Measurements from ENCODE around the gene DPYSL3.

Gene DPYSL3

GRCh38 chr5:147454996-147455677 lies 54.7 kb downstream of the DPYSL3 start:
- Histone ChIP-seq H3K9me3 (ENCODE audit: control insufficient read depth, insufficient read depth, low read length) (no peaks in the 10 kb centered on the region), H3K27ac (ENCODE audit: low read length) (no peak overlapping the region), H3K27me3 (ENCODE audit: control insufficient read depth, insufficient read depth, low read length) (no peaks in the 10 kb centered on the region), H3K4me3 (ENCODE audit: low read length) (no peak overlapping the region), H3K36me3 (ENCODE audit: control insufficient read depth, insufficient read depth, low read length) (no peaks in the 10 kb centered on the region), H3K4me1 (ENCODE audit: control insufficient read depth, insufficient read depth, low read length) (no peaks in the 10 kb centered on the region; the same call in 1 of the 2 replicates)
- WGBS (ENCODE audit: insufficient coverage, insufficient read length): no CpG with 5 or more reads among the region's 10 CpGs
- DNase-seq (ENCODE audit: low read depth, low spot score): no peak

DNA sequence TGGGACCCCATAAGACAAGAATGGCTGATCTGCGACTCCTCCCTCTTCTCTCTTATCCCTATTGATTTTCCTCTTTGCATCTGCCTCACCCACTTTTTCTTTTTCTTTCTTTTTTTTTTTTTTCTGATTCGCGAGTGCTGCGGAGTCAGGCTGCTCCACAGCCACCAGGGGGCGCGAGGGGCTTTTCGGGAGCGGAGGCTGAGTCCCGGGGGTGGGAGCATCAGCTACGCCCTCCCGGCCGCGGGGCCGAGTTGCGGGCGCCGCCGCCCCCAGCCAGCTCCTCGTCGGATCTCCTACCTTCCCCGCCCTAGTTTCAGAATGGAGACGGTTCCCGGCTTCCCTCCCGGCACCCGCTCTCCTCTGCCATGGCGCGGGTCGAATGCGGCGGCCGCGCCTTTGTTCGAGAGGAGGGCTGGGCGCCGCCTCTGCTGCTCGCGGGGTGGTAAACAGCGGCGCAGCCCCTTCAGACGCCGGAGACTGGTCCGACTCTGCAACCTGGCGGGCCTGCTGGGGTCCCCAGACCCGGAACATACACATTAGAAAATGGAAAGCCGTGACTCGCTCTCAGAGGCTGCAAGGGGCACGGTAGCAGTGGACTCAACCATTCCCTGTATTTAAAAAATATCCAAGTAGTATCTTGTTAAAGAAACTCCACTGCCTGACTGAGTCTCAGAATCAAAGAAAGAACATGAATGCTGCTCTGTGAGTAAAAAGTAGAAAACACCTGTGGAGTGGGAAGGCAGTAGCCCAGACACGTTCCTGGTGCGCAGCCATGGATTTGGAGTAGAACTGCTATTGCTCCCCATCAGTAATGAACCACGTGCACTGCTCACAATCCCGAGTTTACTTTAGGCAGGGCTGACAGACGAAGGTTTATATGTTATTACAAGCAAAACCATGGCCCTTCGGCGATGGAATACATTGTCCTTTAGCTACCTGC lies 55.7 kb downstream of the DPYSL3 start:
- peaks cover 1% of the 10 kb centered on the region; the same call in 1 of the 2 replicates for H3K4me1 ChIP-seq (ENCODE audit: control insufficient read depth, insufficient read depth, low read length)
- peak; percentile 75 for DNase-seq (ENCODE audit: low read depth, low spot score)

DNA sequence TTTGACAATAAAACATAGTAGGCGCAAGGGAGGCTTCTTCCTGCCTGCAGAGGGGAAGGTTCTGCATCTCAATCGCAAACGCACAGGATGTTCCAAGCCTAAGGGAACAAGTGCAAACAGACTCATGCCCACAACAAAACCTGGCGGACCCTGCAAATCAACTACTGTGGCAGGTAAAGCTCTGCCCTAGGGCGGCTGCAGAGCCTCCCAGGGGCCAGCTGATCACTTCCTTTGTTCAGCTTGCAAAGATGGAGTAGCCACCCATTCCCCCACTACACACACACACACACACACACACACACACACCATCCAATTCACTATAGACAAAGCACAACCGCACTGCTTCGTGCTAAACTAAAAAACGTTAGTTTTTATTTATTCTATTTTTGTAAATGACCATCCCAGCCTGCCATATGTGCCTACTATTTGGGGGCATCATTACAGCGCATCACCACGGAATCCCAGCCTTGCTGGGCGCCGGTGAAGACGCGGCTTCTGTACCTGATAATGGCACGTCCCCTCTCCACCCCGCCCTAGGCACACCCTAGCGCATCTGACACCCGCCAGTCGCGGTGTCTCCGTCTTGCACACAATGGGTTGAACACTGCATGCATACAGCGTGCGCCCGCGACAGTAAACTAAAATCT lies 57.6 kb downstream of the DPYSL3 start:
- Histone ChIP-seq H3K36me3 (ENCODE audit: control insufficient read depth, insufficient read depth, low read length) (no peaks in the 10 kb centered on the region), H3K4me1 (ENCODE audit: control insufficient read depth, insufficient read depth, low read length) (peaks cover 1% of the 10 kb centered on the region; the same call in 1 of the 2 replicates), H3K9me3 (ENCODE audit: control insufficient read depth, insufficient read depth, low read length) (no peaks in the 10 kb centered on the region), H3K27me3 (ENCODE audit: control insufficient read depth, insufficient read depth, low read length) (no peaks in the 10 kb centered on the region), H3K4me3 (ENCODE audit: low read length) (peak overlapping the region; percentile 99; the same call in 1 of the 2 replicates), H3K27ac (ENCODE audit: low read length) (peak overlapping the region; percentile 45)
- peak; percentile 45 for DNase-seq (ENCODE audit: low read depth, low spot score)
- WGBS (ENCODE audit: insufficient coverage, insufficient read length): no CpG with 5 or more reads among the region's 25 CpGs

More for the DNA sequence above, 55.7 kb downstream of the DPYSL3 start:
- no CpG with 5 or more reads among the region's 54 CpGs for WGBS (ENCODE audit: insufficient coverage, insufficient read length)
- Histone ChIP-seq H3K27ac (ENCODE audit: low read length) (no peak overlapping the region), H3K36me3 (ENCODE audit: control insufficient read depth, insufficient read depth, low read length) (no peaks in the 10 kb centered on the region), H3K4me3 (ENCODE audit: low read length) (peak overlapping the region; percentile 99; the same call in 1 of the 2 replicates), H3K9me3 (ENCODE audit: control insufficient read depth, insufficient read depth, low read length) (no peaks in the 10 kb centered on the region), H3K27me3 (ENCODE audit: control insufficient read depth, insufficient read depth, low read length) (no peaks in the 10 kb centered on the region)

DNA sequence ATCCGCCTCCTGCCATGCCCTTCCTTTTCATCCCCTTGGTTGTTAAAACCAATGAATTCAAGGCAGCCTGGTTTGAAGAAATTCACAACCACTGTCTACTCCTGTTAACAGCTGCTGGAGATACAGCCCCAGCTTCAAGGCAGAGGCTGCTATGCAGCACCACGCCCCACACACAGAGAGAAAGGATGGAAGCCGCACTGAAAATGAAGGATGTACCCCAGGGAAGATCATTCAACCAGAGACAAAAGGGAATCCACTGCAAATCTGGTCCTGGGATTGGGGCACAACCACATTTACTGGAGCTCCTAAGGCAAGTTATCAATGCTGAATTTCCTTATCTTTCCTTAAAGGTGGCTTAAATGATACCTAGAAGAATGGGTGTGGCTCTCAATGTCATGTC lies 58.7 kb downstream of the DPYSL3 start:
- no peak for DNase-seq (ENCODE audit: low read depth, low spot score)
- no peaks in the 10 kb centered on the region for H3K27me3 ChIP-seq (ENCODE audit: control insufficient read depth, insufficient read depth, low read length)
- no peaks in the 10 kb centered on the region for H3K36me3 ChIP-seq (ENCODE audit: control insufficient read depth, insufficient read depth, low read length)
- H3K4me1 ChIP-seq (ENCODE audit: control insufficient read depth, insufficient read depth, low read length): peaks cover 1% of the 10 kb centered on the region; the same call in 1 of the 2 replicates
- no CpG with 5 or more reads among the region's 3 CpGs for WGBS (ENCODE audit: insufficient coverage, insufficient read length)
- H3K27ac ChIP-seq (ENCODE audit: low read length): no peak overlapping the region
- H3K9me3 ChIP-seq (ENCODE audit: control insufficient read depth, insufficient read depth, low read length): no peaks in the 10 kb centered on the region
- H3K4me3 ChIP-seq (ENCODE audit: low read length): no peak overlapping the region; the same call in 1 of the 2 replicates

- Histone ChIP-seq H3K36me3 (ENCODE audit: control insufficient read depth, insufficient read depth, low read length) (no peaks in the 10 kb centered on the region), H3K27ac (ENCODE audit: low read length) (no peak overlapping the region), H3K9me3 (ENCODE audit: control insufficient read depth, insufficient read depth, low read length) (no peaks in the 10 kb centered on the region), H3K27me3 (ENCODE audit: control insufficient read depth, insufficient read depth, low read length) (no peaks in the 10 kb centered on the region), H3K4me3 (ENCODE audit: low read length) (no peak overlapping the region), H3K4me1 (ENCODE audit: control insufficient read depth, insufficient read depth, low read length) (peaks cover 1% of the 10 kb centered on the region; the same call in 1 of the 2 replicates)
- no peak for DNase-seq (ENCODE audit: low read depth, low spot score)
Observed at GRCh38 chr5:147450606-147451005, 59.3 kb downstream of the DPYSL3 start.

DNA sequence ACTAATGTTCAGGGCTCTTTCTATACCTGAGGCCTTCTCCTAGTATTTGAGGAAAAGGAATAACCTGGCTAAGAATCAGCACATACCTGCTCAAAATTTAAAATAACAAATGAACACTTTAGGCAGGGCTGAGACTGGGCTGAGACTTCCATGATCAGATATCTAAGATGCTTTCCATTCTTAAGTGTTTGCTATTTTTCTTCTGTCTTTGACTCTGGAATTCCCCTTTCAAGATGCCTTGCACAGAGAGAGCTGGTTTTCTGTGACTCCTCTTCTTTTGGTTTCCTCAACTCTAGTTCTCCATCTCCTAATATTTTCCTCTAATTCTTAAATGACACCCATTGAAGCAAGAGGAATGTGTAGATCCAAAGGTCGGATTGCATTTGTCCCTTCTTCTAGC lies 61.1 kb downstream of the DPYSL3 start:
- Histone ChIP-seq H3K4me1 (ENCODE audit: control insufficient read depth, insufficient read depth, low read length) (peaks cover 1% of the 10 kb centered on the region; the same call in 1 of the 2 replicates), H3K27me3 (ENCODE audit: control insufficient read depth, insufficient read depth, low read length) (no peaks in the 10 kb centered on the region), H3K36me3 (ENCODE audit: control insufficient read depth, insufficient read depth, low read length) (no peaks in the 10 kb centered on the region; the same call in 1 of the 2 replicates), H3K9me3 (ENCODE audit: control insufficient read depth, insufficient read depth, low read length) (no peaks in the 10 kb centered on the region), H3K27ac (ENCODE audit: low read length) (no peak overlapping the region), H3K4me3 (ENCODE audit: low read length) (no peak overlapping the region)
- DNase-seq (ENCODE audit: low read depth, low spot score): no peak
- no CpG with 5 or more reads among the region's 1 CpG for WGBS (ENCODE audit: insufficient coverage, insufficient read length)

GRCh38 chr5:147446523-147446922 lies 63.3 kb downstream of the DPYSL3 start:
- H3K4me3 ChIP-seq (ENCODE audit: low read length): no peak overlapping the region
- no peaks in the 10 kb centered on the region for H3K27me3 ChIP-seq (ENCODE audit: control insufficient read depth, insufficient read depth, low read length)
- H3K36me3 ChIP-seq (ENCODE audit: control insufficient read depth, insufficient read depth, low read length): peaks cover 2% of the 10 kb centered on the region; the same call in 1 of the 2 replicates
- no peak overlapping the region for H3K27ac ChIP-seq (ENCODE audit: low read length)
- WGBS (ENCODE audit: insufficient coverage, insufficient read length): no CpG with 5 or more reads among the region's 2 CpGs
- no peaks in the 10 kb centered on the region for H3K9me3 ChIP-seq (ENCODE audit: control insufficient read depth, insufficient read depth, low read length)
- peaks cover 1% of the 10 kb centered on the region; the same call in 1 of the 2 replicates for H3K4me1 ChIP-seq (ENCODE audit: control insufficient read depth, insufficient read depth, low read length)
- DNase-seq (ENCODE audit: low read depth, low spot score): no peak

GRCh38 chr5:147445917-147446316 lies 64.0 kb downstream of the DPYSL3 start:
- Histone ChIP-seq H3K27me3 (ENCODE audit: control insufficient read depth, insufficient read depth, low read length) (no peaks in the 10 kb centered on the region), H3K27ac (ENCODE audit: low read length) (no peak overlapping the region), H3K36me3 (ENCODE audit: control insufficient read depth, insufficient read depth, low read length) (peaks cover 2% of the 10 kb centered on the region; the same call in 1 of the 2 replicates), H3K4me3 (ENCODE audit: low read length) (no peak overlapping the region), H3K9me3 (ENCODE audit: control insufficient read depth, insufficient read depth, low read length) (no peaks in the 10 kb centered on the region), H3K4me1 (ENCODE audit: control insufficient read depth, insufficient read depth, low read length) (peaks cover 1% of the 10 kb centered on the region; the same call in 1 of the 2 replicates)
- no CpG with 5 or more reads among the region's 2 CpGs for WGBS (ENCODE audit: insufficient coverage, insufficient read length)
- DNase-seq (ENCODE audit: low read depth, low spot score): no peak

DNA sequence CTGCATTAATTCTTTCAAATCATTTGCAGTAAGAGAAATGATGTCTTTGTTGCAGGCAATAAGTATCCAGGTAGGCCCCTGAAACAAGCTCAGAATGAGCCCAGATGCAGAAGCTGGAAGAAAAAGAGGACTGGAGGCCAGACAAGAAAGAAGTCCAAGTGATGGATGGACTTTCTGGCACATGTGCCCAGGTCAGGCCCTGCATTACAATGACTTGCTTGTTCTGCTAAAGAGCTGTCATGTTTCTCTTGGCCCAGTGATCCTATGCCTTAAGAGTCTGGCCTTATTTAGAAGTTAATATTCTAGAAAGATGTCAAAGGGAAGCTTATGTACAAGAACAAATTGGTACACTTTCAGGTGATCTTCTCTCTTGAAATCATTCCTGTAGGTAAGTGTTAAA lies 64.8 kb downstream of the DPYSL3 start:
- no peak overlapping the region for H3K27ac ChIP-seq (ENCODE audit: low read length)
- peaks cover 1% of the 10 kb centered on the region; the same call in 1 of the 2 replicates for H3K4me1 ChIP-seq (ENCODE audit: control insufficient read depth, insufficient read depth, low read length)
- H3K36me3 ChIP-seq (ENCODE audit: control insufficient read depth, insufficient read depth, low read length): peaks cover 2% of the 10 kb centered on the region; the same call in 1 of the 2 replicates
- DNase-seq (ENCODE audit: low read depth, low spot score): no peak
- H3K27me3 ChIP-seq (ENCODE audit: control insufficient read depth, insufficient read depth, low read length): no peaks in the 10 kb centered on the region
- no peaks in the 10 kb centered on the region for H3K9me3 ChIP-seq (ENCODE audit: control insufficient read depth, insufficient read depth, low read length)
- no peak overlapping the region for H3K4me3 ChIP-seq (ENCODE audit: low read length)

DNA sequence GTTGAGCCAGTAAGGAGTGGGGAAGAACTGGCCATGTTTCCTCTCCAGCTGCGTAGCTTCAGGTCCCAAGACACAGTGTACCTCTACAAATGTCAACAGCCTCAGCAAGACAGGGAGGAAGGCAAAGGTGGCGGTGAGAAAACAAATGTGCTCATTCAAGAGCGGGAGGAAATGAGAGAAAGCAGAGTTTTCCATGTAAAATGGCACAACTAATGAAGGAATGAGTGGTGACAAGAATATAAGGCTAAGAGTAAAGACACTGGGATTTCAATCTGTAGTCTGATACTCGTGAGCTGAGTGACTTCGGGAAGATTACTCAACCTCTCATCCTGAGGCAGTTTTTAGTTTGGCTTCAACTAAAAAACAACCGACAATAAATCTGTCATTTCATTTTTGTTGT lies 67.6 kb downstream of the DPYSL3 start:
- H3K36me3 ChIP-seq (ENCODE audit: control insufficient read depth, insufficient read depth, low read length): peaks cover 2% of the 10 kb centered on the region; the same call in 1 of the 2 replicates
- no CpG with 5 or more reads among the region's 6 CpGs for WGBS (ENCODE audit: insufficient coverage, insufficient read length)
- no peak overlapping the region for H3K27ac ChIP-seq (ENCODE audit: low read length)
- no peak for DNase-seq (ENCODE audit: low read depth, low spot score)
- no peak overlapping the region for H3K4me3 ChIP-seq (ENCODE audit: low read length)
- H3K4me1 ChIP-seq (ENCODE audit: control insufficient read depth, insufficient read depth, low read length): no peaks in the 10 kb centered on the region; the same call in 1 of the 2 replicates
- no peaks in the 10 kb centered on the region for H3K27me3 ChIP-seq (ENCODE audit: control insufficient read depth, insufficient read depth, low read length)
- H3K9me3 ChIP-seq (ENCODE audit: control insufficient read depth, insufficient read depth, low read length): no peaks in the 10 kb centered on the region

Data from iPS DF 6.9 (cell line).